ENCODE results near the gene RPTOR. TPM values are rescaled to one million over a fixed set of nuclear protein-coding genes. Genes with fewer than 3 reads are reported as not detected.

The RPTOR gene
- total and polyA plus RNA-seq, 2 donors (not counting 3 experiments of a cell fraction or from before 2014, with no cell fraction given), result 10.7 to 41.8 TPM

- Histone ChIP-seq H3K9ac (replicated peaks; ENCODE audit: extremely low read depth, insufficient read depth, low read length) (no peak overlapping the region), H4K20me1 (replicated peaks; ENCODE audit: control insufficient read depth, extremely low read depth, insufficient read depth, low read length) (no peaks in the 10 kb centered on the region), H3K4me2 (ENCODE audit: insufficient read depth, low read length) (no peak overlapping the region), H3K79me2 (ENCODE audit: control insufficient read depth, insufficient read depth, low read length) (peaks cover 10% of the 10 kb centered on the region), H3K36me3 (ENCODE audit: control insufficient read depth in 2 of 2, extremely low read depth in 1 of 2, insufficient read depth in 2 of 2, low read length in 2 of 2) (no peaks in the 10 kb centered on the region), H2AFZ (ENCODE audit: low read depth, low read length) (no peak overlapping the region), H3K27me3 (ENCODE audit: control insufficient read depth in 2 of 2, insufficient read depth in 2 of 2, low read length in 2 of 2) (no peaks in the 10 kb centered on the region), H3K27ac (ENCODE audit: insufficient read depth, low read depth, low read length) (no peak overlapping the region), H3K9me1 (replicated peaks; ENCODE audit: control insufficient read depth, extremely low read depth, insufficient read depth, low read length) (no peaks in the 10 kb centered on the region), H3K4me1 (ENCODE audit: control insufficient read depth, extremely low read depth, insufficient read depth, low read length) (peaks cover 7% of the 10 kb centered on the region), H3K4me3 (replicated peaks in 1 of 3; ENCODE audit: insufficient read depth in 1 of 3, low read depth in 1 of 3, low read length in 3 of 3) (no peak overlapping the region), H3K9me3 (replicated peaks; ENCODE audit: control insufficient read depth, insufficient read depth, low read length) (no peaks in the 10 kb centered on the region)
- no TSS peak for BruUV-seq (replicated peaks)
- intact Hi-C loops (cut with micrococcal nuclease) (no loop called here), dilution Hi-C loops (cut with MboI; ENCODE audit: extremely low pct_ligation_motif_present, low sequenced_read_pairs) (no loop called here)
- POLR2A ChIA-PET, result interaction anchor here (0.7 kb wide), 1 partner anchor 58 kb away, joined by 5 read pairs; no protein-coding TSS in a partner anchor
- CTCF ChIA-PET, result interaction anchor here (0.8 to 3.4 kb wide), 9 partner anchors 11 to 562 kb away, joined by 4 to 62 read pairs (median 5); no protein-coding TSS in a partner anchor
- DNase-seq (ENCODE audit: low read depth, low spot score) (no peak), FAIRE-seq (no peak)
- no peak for TF ChIP-seq POLR2AphosphoS5 (IDR thresholded peaks at IDR 0.05; ENCODE audit: insufficient read depth, low read depth, low read length)
- TF ChIP-seq, protein P1, sequence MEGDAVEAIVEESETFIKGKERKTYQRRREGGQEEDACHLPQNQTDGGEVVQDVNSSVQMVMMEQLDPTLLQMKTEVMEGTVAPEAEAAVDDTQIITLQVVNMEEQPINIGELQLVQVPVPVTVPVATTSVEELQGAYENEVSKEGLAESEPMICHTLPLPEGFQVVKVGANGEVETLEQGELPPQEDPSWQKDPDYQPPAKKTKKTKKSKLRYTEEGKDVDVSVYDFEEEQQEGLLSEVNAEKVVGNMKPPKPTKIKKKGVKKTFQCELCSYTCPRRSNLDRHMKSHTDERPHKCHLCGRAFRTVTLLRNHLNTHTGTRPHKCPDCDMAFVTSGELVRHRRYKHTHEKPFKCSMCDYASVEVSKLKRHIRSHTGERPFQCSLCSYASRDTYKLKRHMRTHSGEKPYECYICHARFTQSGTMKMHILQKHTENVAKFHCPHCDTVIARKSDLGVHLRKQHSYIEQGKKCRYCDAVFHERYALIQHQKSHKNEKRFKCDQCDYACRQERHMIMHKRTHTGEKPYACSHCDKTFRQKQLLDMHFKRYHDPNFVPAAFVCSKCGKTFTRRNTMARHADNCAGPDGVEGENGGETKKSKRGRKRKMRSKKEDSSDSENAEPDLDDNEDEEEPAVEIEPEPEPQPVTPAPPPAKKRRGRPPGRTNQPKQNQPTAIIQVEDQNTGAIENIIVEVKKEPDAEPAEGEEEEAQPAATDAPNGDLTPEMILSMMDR (IDR thresholded peaks at IDR 0.05; ENCODE audit: extremely low read depth in 1 of 2, insufficient read depth in 1 of 2, low read depth in 1 of 2, low read length in 2 of 2), result no peak
- TF ChIP-seq FOS (IDR thresholded peaks at IDR 0.05; ENCODE audit: borderline replicate concordance, insufficient read depth, low read length), result no peak
- TF ChIP-seq POLR2A (IDR thresholded peaks at IDR 0.05; ENCODE audit: low read depth, low read length), result no peak
- TF ChIP-seq EZH2 (IDR thresholded peaks at IDR 0.05; ENCODE audit: borderline replicate concordance, low read depth, low read length, severe bottlenecking), result no peak
- no peak for TF ChIP-seq GATA2 (IDR thresholded peaks at IDR 0.05; ENCODE audit: insufficient read depth, insufficient read length, low read depth, low read length)
- TF ChIP-seq JUN (IDR thresholded peaks at IDR 0.05; ENCODE audit: borderline replicate concordance, insufficient read depth, insufficient read length, low read depth), result no peak
- no peak for TF ChIP-seq MYC (IDR thresholded peaks at IDR 0.05; ENCODE audit: low read depth, low read length)
- no peak for TF ChIP-seq MAX (IDR thresholded peaks at IDR 0.05; ENCODE audit: insufficient read depth, insufficient read length)
These were observed 443.4 kb downstream of the RPTOR start for GRCh38 chr17:80987941-80988461.

All from endothelial cell of umbilical vein (primary cell).